Stimulated activated effector memory CD8-positive, alpha-beta T cell treated with anti-CD3 and anti-CD28 coated beads, Interleukin-12 subunit alpha, Interleukin-12 subunit beta, amount 100 ng/mL, for 72 hours (primary cell): ENCODE results near the gene PRRX1.

Experiments
- ATAC-seq: fragments of 150-1000 bp; cut with Tn5 transposase; 2 replicates; pipeline ENCODE4 v1.10.0; 2021
- DNase-seq, 2 donors: peaks; one replicate each; pipeline ENCODE4 v3.0.0; 2021 to 2022; ENCODE audit warnings: low spot score in 2 of 2
- H3K27ac Mint-ChIP-seq: one replicate; pipeline ENCODE4 v1.8.0; 2022; ENCODE audit warnings: mild to moderate bottlenecking, mixed read lengths
- H3K36me3 Mint-ChIP-seq: one replicate; pipeline ENCODE4 v1.8.0; 2022; ENCODE audit warnings: mild to moderate bottlenecking, mixed read lengths
- H3K4me1 Mint-ChIP-seq: one replicate; pipeline ENCODE4 v1.8.0; 2022; ENCODE audit warnings: mixed read lengths
- H3K4me3 Mint-ChIP-seq: one replicate; pipeline ENCODE4 v1.8.0; 2022; ENCODE audit warnings: mild to moderate bottlenecking, mixed read lengths
- H3K9me3 Mint-ChIP-seq: one replicate; pipeline ENCODE4 v1.8.0; 2022; ENCODE audit warnings: mixed read lengths

PRRX1 gene

GRCh38 chr1:170716835-170717429 lies 53.0 kb downstream of the PRRX1 start:
- DNase-seq (no peak), ATAC-seq (no peak)
- no peaks in the 10 kb centered on the region for H3K36me3 Mint-ChIP-seq
- no peak overlapping the region for H3K27ac Mint-ChIP-seq
- H3K4me1 Mint-ChIP-seq = no peaks in the 10 kb centered on the region
- no peak overlapping the region for H3K4me3 Mint-ChIP-seq
- H3K9me3 Mint-ChIP-seq = no peaks in the 10 kb centered on the region

- Mint-ChIP-seq H3K9me3 (no peaks in the 10 kb centered on the region), H3K36me3 (no peaks in the 10 kb centered on the region), H3K4me3 (no peak overlapping the region), H3K4me1 (no peaks in the 10 kb centered on the region), H3K27ac (no peak overlapping the region)
- no peak for DNase-seq
- ATAC-seq = no peak
These were observed 56.7 kb downstream of the PRRX1 start for GRCh38 chr1:170720661-170721060.

DNA sequence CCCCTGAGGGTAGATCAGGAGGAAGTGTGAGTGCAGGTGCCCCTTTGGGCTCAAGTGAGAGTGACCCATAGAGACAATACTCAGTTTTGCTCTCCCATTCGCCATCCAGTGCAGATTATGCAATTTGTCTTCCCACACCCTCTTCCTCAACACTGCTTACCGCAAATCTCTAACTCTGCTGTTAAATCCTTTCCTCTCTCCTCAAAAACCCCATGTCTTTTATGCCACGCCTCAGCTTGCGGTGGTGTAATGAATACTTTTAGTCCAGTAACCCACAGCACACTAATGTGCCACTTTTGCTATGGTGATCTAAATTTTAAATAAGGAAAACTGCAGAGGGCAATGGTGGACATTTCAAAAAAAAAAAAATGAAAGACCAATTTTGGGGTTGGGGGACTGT lies 57.7 kb downstream of the PRRX1 start:
- Mint-ChIP-seq H3K36me3 (no peaks in the 10 kb centered on the region), H3K9me3 (no peaks in the 10 kb centered on the region), H3K4me3 (no peak overlapping the region), H3K27ac (no peak overlapping the region), H3K4me1 (no peaks in the 10 kb centered on the region)
- ATAC-seq = no peak
- no peak for DNase-seq

GRCh38 chr1:170723518-170723917 lies 59.6 kb downstream of the PRRX1 start:
- no peaks in the 10 kb centered on the region for H3K4me1 Mint-ChIP-seq
- no peaks in the 10 kb centered on the region for H3K36me3 Mint-ChIP-seq
- no peak overlapping the region for H3K4me3 Mint-ChIP-seq
- DNase-seq (no peak), ATAC-seq (no peak)
- no peak overlapping the region for H3K27ac Mint-ChIP-seq
- no peaks in the 10 kb centered on the region for H3K9me3 Mint-ChIP-seq

DNA sequence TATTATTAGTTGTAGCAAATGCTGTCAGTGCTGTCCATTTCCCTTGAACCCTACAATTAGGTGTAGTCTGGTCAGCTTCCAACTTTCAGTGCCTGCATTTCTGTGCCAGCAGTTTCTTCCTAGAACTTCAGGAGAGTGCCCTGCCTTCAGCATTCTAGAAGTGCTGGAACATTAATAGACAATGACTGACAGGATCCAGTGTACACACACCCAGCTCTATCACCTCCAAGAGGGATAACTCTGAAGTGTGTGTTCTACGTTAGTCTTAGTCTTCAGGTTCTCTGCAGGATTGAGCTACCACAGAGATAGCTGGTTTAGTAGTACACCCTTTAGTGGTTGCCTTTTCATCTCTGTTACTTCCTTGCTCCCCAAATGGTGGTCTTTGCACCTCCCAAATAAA lies 61.4 kb downstream of the PRRX1 start:
- DNase-seq (no peak), ATAC-seq (no peak)
- Mint-ChIP-seq H3K4me1 (no peaks in the 10 kb centered on the region), H3K36me3 (no peaks in the 10 kb centered on the region), H3K27ac (no peak overlapping the region), H3K4me3 (no peak overlapping the region), H3K9me3 (no peaks in the 10 kb centered on the region)

- no peak for ATAC-seq
- H3K4me3 Mint-ChIP-seq = no peak overlapping the region
- H3K9me3 Mint-ChIP-seq = no peaks in the 10 kb centered on the region
- H3K36me3 Mint-ChIP-seq = no peaks in the 10 kb centered on the region
- H3K27ac Mint-ChIP-seq = no peak overlapping the region
- DNase-seq = no peak
- H3K4me1 Mint-ChIP-seq = no peaks in the 10 kb centered on the region
These were observed 64.0 kb downstream of the PRRX1 start for GRCh38 chr1:170727963-170728362.

GRCh38 chr1:170729225-170730002 lies 65.5 kb downstream of the PRRX1 start:
- no peak overlapping the region for H3K27ac Mint-ChIP-seq

DNA sequence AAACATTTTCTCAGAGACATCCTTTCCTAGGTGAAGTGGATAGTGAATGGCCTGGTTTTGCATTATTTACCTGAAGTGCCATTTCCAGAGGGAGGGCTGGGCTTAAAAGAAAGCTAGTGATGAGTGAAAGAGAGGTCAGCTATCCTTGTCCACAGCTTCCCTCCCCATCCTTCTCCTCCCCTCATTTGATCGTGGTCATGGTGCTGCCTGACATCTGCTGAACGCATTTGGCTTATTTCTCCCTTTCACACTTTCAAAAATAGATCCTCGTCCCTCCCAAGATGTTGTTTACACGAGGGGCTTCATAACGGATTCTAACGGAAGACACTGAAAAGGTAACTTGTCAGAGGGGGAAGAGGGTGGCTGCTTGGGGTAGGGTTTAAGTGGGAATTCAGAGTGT lies 66.1 kb downstream of the PRRX1 start:
- no peak overlapping the region for H3K4me3 Mint-ChIP-seq

More at GRCh38 chr1:170729225-170730002, 65.5 kb downstream of the PRRX1 start:
- Mint-ChIP-seq H3K4me1 (no peaks in the 10 kb centered on the region), H3K9me3 (no peaks in the 10 kb centered on the region), H3K4me3 (no peak overlapping the region), H3K36me3 (no peaks in the 10 kb centered on the region)
- DNase-seq (no peak), ATAC-seq (no peak)

DNA sequence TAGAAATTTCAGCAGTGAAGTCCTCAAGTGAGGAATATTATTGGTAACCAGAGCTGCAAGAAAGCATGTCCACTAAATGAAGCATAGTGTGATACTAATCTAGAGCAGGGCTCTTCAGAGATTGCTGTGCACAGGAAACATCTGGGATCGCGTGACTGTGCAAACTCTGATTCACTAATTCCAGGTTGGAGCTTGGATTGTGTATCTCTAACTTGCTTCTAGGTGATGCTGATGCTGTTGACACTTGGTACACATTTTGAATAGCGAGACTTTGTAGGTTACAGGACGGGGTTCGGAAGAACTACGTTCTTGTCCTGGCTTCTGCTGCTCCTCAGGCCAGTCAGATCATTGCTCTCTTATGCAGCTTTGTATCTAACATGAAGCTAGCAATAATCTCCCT lies 66.5 kb downstream of the PRRX1 start:
- no peak for ATAC-seq
- no peak overlapping the region for H3K4me3 Mint-ChIP-seq
- no peaks in the 10 kb centered on the region for H3K4me1 Mint-ChIP-seq
- no peaks in the 10 kb centered on the region for H3K9me3 Mint-ChIP-seq
- H3K27ac Mint-ChIP-seq = no peak overlapping the region
- DNase-seq = no peak
- no peaks in the 10 kb centered on the region for H3K36me3 Mint-ChIP-seq

More for the DNA sequence above, 66.1 kb downstream of the PRRX1 start:
- no peaks in the 10 kb centered on the region for H3K9me3 Mint-ChIP-seq
- no peaks in the 10 kb centered on the region for H3K36me3 Mint-ChIP-seq
- H3K27ac Mint-ChIP-seq = no peak overlapping the region
- no peak for ATAC-seq
- DNase-seq = no peak
- H3K4me1 Mint-ChIP-seq = no peaks in the 10 kb centered on the region

- Mint-ChIP-seq H3K4me3 (no peak overlapping the region), H3K27ac (no peak overlapping the region), H3K9me3 (no peaks in the 10 kb centered on the region), H3K4me1 (no peaks in the 10 kb centered on the region), H3K36me3 (no peaks in the 10 kb centered on the region)
- DNase-seq = no peak
- no peak for ATAC-seq
These were observed 67.8 kb downstream of the PRRX1 start for GRCh38 chr1:170731566-170732251.

DNA sequence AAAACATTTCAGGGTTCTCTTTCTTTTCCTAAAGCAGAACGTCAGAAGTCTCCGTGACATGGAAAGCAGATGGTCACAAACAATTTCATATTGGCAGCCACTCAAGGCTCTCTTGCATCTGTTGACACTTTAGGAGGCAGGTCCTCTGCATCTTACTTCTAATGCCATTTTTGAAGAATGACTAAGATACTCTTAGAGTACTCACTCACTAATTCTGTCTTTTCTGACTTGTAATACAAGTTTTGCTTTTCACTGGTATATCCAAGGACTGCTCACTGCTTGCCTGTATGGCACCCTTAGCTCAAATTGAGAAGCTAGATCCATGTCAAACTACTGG lies 68.3 kb downstream of the PRRX1 start:
- no peaks in the 10 kb centered on the region for H3K36me3 Mint-ChIP-seq
- H3K9me3 Mint-ChIP-seq = no peaks in the 10 kb centered on the region
- DNase-seq (no peak), ATAC-seq (no peak)
- H3K4me3 Mint-ChIP-seq = no peak overlapping the region
- no peak overlapping the region for H3K27ac Mint-ChIP-seq
- no peaks in the 10 kb centered on the region for H3K4me1 Mint-ChIP-seq

DNA sequence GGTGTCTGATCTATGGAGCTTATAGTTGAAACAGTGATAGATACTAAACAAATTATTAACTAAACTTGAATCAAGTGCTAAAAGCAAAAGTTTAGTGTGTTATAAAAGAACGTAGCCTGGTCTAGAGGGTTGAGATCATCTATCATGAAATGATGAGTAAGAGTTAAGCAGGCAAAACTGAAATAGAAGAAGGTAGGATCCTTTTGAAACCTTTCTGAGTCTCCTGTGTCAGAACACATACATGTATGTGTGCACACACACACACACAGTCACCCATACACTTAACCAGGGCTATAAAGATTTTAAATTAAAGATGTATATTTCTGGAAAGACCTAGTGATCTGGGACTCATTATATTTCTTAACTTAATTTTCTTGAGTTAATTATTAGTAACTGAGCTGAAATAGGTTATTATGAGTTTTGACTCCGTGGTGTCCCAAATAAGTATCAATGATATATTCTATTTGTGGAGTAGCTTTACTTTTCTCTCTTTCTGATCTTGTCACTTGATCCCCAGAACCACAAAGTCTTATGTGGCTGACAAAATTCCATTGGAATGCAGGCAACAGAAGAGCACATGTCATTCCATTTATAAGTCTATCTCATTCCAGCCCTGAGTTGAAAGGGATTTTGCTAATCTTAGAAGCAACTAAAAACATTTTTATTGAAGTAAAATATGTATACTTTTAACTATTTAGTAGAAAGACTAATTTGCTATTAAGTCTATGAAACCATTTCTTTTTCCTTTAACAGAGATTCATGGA lies 70.7 kb downstream of the PRRX1 start:
- ATAC-seq = no peak
- Mint-ChIP-seq H3K4me1 (no peaks in the 10 kb centered on the region), H3K4me3 (no peak overlapping the region), H3K9me3 (peaks cover under 1% of the 10 kb centered on the region), H3K27ac (no peak overlapping the region), H3K36me3 (no peaks in the 10 kb centered on the region)
- no peak for DNase-seq

- H3K9me3 Mint-ChIP-seq = peaks cover 4% of the 10 kb centered on the region
- no peak overlapping the region for H3K27ac Mint-ChIP-seq
- DNase-seq (no peak), ATAC-seq (no peak)
- H3K4me3 Mint-ChIP-seq = no peak overlapping the region
- no peaks in the 10 kb centered on the region for H3K36me3 Mint-ChIP-seq
- no peaks in the 10 kb centered on the region for H3K4me1 Mint-ChIP-seq
These were observed 71.7 kb downstream of the PRRX1 start for GRCh38 chr1:170735366-170736263.

GRCh38 chr1:170739803-170740202 lies 75.9 kb downstream of the PRRX1 start:
- H3K9me3 Mint-ChIP-seq = peaks cover 9% of the 10 kb centered on the region
- H3K27ac Mint-ChIP-seq = no peak overlapping the region
- no peak overlapping the region for H3K4me3 Mint-ChIP-seq
- no peaks in the 10 kb centered on the region for H3K4me1 Mint-ChIP-seq
- no peak for DNase-seq
- no peak for ATAC-seq
- no peaks in the 10 kb centered on the region for H3K36me3 Mint-ChIP-seq

- Mint-ChIP-seq H3K27ac (no peak overlapping the region), H3K4me1 (no peaks in the 10 kb centered on the region), H3K9me3 (peaks cover 9% of the 10 kb centered on the region), H3K36me3 (no peaks in the 10 kb centered on the region), H3K4me3 (no peak overlapping the region)
- DNase-seq (no peak), ATAC-seq (no peak)
These were observed 77.7 kb downstream of the PRRX1 start for GRCh38 chr1:170741678-170742077.
